RWPE2 (cell line): ENCODE data around the gene ARHGAP32.

Experiments used
- ATAC-seq: fragments of 200-7000 bp; cut with Tn5 transposase; 3 replicates; pipeline ENCODE4 v1.9.1; 2021; ENCODE audit warnings: low read depth
- DNase-seq: peaks from one replicate; pipeline ENCODE4 v3.0.0-alpha.2; 2020; ENCODE audit warnings: low spot score
- H3K27ac ChIP-seq: fragments of 450-650 bp; 2 replicates; pipeline ENCODE4 v1.5.1; 2017; ENCODE audit warnings: mild to moderate bottlenecking; ENCODE audit not compliant: poor library complexity, severe bottlenecking
- H3K27me3 ChIP-seq: fragments of 250-450 bp; sonication (Bioruptor Pico); 2 replicates; pipeline ENCODE4 v1.5.1; 2021; ENCODE audit warnings: mild to moderate bottlenecking, moderate library complexity; ENCODE audit not compliant: insufficient read depth, poor library complexity, severe bottlenecking
- H3K36me3 ChIP-seq: fragments of 250-450 bp; sonication (Bioruptor Pico); 2 replicates; pipeline ENCODE4 v1.5.1; 2020; ENCODE audit warnings: low read depth, mild to moderate bottlenecking, moderate library complexity
- H3K4me1 ChIP-seq: fragments of 250-450 bp; sonication (Bioruptor Pico); 2 replicates; pipeline ENCODE4 v1.5.1; 2021; ENCODE audit warnings: mild to moderate bottlenecking, moderate library complexity; ENCODE audit not compliant: insufficient read depth, poor library complexity, severe bottlenecking
- H3K4me3 ChIP-seq: fragments of 250-450 bp; sonication (Bioruptor Pico); 2 replicates; pipeline ENCODE4 v1.5.1; 2021; ENCODE audit warnings: mild to moderate bottlenecking, moderate library complexity; ENCODE audit not compliant: severe bottlenecking
- H3K9me3 ChIP-seq: fragments of 250-450 bp; sonication (Bioruptor Pico); 2 replicates; pipeline ENCODE4 v1.5.1; 2021; ENCODE audit warnings: mild to moderate bottlenecking, moderate library complexity; ENCODE audit not compliant: severe bottlenecking
- TF ChIP-seq, protein P1 (sequence below): fragments of 450-650 bp; IDR thresholded peaks from one replicate; pipeline ENCODE4 v1.5.1; 2017; ENCODE audit warnings: mild to moderate bottlenecking, moderate library complexity; ENCODE audit not compliant: poor library complexity, severe bottlenecking

The ARHGAP32 gene

GRCh38 chr11:129106788-129107187, 85.3 kb downstream of the ARHGAP32 start:
- DNase-seq = no peak
- Histone ChIP-seq H3K36me3 (no peaks in the 10 kb centered on the region), H3K4me3 (no peak overlapping the region), H3K4me1 (no peaks in the 10 kb centered on the region), H3K27ac (no peak overlapping the region), H3K9me3 (no peaks in the 10 kb centered on the region), H3K27me3 (no peaks in the 10 kb centered on the region)
- no peak for ATAC-seq
- TF ChIP-seq, protein P1, sequence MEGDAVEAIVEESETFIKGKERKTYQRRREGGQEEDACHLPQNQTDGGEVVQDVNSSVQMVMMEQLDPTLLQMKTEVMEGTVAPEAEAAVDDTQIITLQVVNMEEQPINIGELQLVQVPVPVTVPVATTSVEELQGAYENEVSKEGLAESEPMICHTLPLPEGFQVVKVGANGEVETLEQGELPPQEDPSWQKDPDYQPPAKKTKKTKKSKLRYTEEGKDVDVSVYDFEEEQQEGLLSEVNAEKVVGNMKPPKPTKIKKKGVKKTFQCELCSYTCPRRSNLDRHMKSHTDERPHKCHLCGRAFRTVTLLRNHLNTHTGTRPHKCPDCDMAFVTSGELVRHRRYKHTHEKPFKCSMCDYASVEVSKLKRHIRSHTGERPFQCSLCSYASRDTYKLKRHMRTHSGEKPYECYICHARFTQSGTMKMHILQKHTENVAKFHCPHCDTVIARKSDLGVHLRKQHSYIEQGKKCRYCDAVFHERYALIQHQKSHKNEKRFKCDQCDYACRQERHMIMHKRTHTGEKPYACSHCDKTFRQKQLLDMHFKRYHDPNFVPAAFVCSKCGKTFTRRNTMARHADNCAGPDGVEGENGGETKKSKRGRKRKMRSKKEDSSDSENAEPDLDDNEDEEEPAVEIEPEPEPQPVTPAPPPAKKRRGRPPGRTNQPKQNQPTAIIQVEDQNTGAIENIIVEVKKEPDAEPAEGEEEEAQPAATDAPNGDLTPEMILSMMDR = no peak

DNA sequence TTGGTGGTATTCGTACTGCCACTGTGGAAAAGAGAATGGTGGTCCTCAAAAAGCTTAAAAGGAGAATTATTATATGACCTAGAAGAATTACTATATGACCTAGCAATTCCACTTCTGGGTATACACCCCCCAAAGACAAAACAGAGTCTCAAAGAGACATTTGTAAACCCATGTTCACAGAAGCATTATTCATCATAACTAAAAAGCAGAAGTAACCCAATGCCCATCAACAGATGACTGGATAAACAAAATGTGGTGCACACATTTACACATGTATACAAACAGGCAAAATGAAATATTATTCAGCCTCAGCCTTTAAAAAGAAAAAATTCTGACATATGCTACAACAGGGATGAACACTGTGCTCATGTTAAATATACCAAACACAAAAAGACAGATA, 89.4 kb downstream of the ARHGAP32 start:
- Histone ChIP-seq H3K4me3 (no peak overlapping the region), H3K36me3 (no peaks in the 10 kb centered on the region), H3K27ac (no peak overlapping the region), H3K27me3 (no peaks in the 10 kb centered on the region), H3K4me1 (no peaks in the 10 kb centered on the region), H3K9me3 (peaks cover 4% of the 10 kb centered on the region)
- TF ChIP-seq, protein P1 = no peak
- DNase-seq = no peak
- ATAC-seq = no peak

DNA sequence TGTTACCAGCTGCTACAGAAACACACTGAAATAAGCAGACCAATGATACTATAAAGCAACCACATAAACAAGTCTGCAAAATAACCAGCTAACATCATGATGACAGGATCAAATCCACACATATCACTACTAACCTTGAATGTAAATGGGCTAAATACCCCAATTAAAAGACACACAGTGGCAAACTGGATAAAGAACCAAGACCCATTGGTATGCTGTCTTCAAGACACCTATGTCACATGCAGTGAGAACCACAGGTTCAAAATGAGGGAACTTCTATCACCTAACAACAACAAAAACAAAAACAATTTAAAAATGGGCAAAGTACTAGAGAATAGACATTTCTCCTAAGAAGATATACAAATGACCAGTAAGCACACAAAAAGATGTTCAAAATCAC, 89.9 kb downstream of the ARHGAP32 start:
- ATAC-seq = no peak
- Histone ChIP-seq H3K27ac (no peak overlapping the region), H3K27me3 (no peaks in the 10 kb centered on the region), H3K9me3 (peaks cover 4% of the 10 kb centered on the region), H3K36me3 (no peaks in the 10 kb centered on the region), H3K4me3 (no peak overlapping the region), H3K4me1 (no peaks in the 10 kb centered on the region)
- DNase-seq = no peak
- TF ChIP-seq, protein P1 = no peak

GRCh38 chr11:129093283-129093682, 98.8 kb downstream of the ARHGAP32 start:
- Histone ChIP-seq H3K9me3 (peaks cover 2% of the 10 kb centered on the region), H3K27ac (no peak overlapping the region), H3K4me3 (no peak overlapping the region), H3K27me3 (no peaks in the 10 kb centered on the region), H3K4me1 (no peaks in the 10 kb centered on the region), H3K36me3 (no peaks in the 10 kb centered on the region)
- ATAC-seq = no peak
- TF ChIP-seq, protein P1 = no peak
- DNase-seq = no peak

- TF ChIP-seq, protein P1 = no peak
- Histone ChIP-seq H3K9me3 (peaks cover 2% of the 10 kb centered on the region), H3K27me3 (no peaks in the 10 kb centered on the region), H3K4me1 (no peaks in the 10 kb centered on the region), H3K4me3 (no peak overlapping the region), H3K36me3 (no peaks in the 10 kb centered on the region), H3K27ac (no peak overlapping the region)
- ATAC-seq (0 out of 3 replicates have a peak, but pooled peaks have one; percentile 12), DNase-seq (no peak)
These were observed 102.1 kb downstream of the ARHGAP32 start for GRCh38 chr11:129090056-129090455.
